T-helper 1 cell treated with Interleukin-12 subunit alpha and Interleukin-12 subunit beta and Interleukin-4 antibody, amounts not matched to agents 30 ng/mL and 1 ng/mL, for 36 hours (primary cell): ENCODE data around the gene ERICH3. TPM values are rescaled to one million over a fixed set of nuclear protein-coding genes. Genes with fewer than 3 reads are reported as not detected.
"Not testable (repeated sequence)": the region's sequence is repeated elsewhere in the genome, so short reads cannot be mapped to it uniquely, and the experiment has no call there.

Experiments used
- intact Hi-C: fragments of 100-400 bp; cut with micrococcal nuclease; formaldehyde crosslinking; loops from one replicate; pipeline ENCODE4 v1.15.1; 2024
- total RNA-seq: library from RNA; stranded (reverse); gene quantifications from 2 replicates; pipeline ENCODE4 v1.2.3, GENCODE V29; 2022

Gene ERICH3
- total RNA-seq, 1 donor from 2014 or later: not detected

DNA sequence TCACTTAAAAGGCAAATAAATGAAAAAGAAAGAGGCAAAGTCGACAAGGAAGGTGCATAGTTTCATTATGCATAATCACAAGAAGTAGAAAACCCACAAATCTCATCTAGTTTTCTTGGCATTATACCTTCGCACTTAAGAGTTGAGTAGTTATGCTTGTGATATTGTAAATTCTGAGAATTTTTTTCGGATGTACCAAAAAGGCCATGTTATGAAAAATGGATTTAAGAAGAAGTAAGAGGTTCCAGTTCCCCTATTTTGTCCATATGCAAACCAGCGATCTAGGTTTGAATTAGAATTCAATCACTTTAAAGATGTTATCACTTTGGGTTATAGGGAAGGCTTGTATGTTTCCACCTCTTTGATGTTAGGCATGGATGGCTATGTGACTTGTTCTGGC is 7.9 kb upstream of the ERICH3 start:
- intact Hi-C loops: no loop called here

DNA sequence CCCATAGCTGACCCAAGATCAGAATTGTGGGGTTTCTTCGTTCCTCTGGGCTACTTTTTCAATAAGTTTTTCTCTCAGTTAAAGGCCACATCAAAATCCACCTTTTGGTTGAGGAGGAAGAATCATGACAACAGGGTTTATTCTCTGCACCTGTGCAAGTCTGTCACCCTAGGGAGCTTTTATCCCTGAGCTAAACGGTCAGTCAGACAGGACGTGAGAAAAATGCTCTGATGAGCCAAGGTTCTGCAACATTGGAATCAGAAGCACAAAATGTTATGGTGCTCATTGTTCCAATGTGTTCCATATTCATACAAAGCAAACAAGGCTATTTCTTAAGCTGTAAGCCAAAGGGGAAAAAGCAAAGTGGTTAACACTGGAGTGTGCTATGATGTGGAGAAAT is 7.4 kb upstream of the ERICH3 start:
- intact Hi-C loops: no loop called here

DNA sequence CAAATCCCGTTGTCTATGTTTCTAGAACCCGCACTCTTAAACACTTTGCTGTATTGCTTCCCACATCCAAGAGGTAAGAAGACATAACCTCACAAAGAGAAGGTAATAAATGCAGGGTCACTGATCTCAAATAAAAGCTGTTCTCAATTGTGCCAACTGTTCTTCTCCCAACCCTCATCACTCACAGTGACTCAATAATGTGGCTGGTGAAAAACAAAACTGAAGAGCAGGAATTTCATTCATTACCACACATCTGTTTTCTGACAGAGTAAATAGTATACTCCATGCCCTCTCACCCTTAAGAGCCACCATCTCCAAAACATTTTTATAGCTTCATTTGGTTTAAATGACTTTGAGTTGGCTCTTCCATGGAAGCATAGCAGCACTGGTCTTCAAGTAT is 6.2 kb upstream of the ERICH3 start:
- intact Hi-C loops: no loop called here

DNA sequence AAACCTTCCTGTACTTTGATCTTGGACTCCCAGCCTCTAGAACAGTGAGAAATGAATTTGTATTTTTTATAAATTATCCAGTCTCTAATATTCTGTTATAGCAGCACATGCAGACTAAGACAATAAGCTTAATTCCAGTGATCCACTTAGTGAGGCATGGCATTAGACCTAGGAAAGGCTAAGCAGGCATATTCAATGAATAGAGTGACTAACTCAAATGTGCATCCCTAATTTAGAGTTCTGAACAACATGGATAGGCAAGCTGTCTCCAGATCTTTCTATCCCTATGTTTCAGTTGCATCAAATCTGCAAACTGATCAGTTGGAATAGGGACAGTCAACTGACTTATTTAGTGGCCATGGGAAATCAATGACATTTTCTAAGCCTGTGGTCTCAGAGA is 4.3 kb upstream of the ERICH3 start:
- intact Hi-C loops: no loop called here

DNA sequence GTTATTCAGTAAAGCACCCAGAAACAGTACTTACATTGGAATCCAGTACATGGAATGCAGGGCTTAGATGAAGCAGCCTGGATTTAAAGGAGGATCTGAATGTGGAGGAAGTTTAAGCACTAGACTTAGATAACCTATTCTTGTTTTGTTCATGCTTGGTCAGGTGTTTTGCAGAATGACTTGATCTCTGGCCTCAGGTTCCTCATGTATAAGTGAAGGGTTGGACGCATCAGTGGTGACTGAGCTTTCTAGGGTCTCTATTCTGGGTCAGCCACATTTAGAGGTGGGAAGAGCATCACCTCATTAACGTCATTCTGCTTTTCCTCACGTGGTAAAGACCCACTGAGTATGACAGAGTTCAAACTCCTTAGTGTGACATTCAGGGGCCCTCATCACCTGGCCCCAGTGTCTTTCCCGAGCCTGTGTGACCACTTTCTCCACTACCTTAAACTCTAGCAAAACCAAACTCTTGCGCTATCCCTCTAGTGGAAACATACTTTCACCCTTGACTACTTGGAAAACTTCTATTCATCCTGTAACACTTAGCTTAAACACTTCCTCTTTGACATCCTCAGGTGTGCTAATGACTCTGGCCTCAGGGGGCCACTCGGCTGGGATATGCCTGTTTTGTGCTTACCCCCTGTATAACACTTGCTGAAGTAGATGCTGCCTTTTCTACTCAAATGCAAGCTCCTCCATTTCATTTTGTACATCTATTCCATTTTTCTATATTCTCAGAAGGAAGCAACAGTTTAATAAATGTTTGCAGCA is 871 bp upstream of the ERICH3 start:
- intact Hi-C loops: no loop called here

DNA sequence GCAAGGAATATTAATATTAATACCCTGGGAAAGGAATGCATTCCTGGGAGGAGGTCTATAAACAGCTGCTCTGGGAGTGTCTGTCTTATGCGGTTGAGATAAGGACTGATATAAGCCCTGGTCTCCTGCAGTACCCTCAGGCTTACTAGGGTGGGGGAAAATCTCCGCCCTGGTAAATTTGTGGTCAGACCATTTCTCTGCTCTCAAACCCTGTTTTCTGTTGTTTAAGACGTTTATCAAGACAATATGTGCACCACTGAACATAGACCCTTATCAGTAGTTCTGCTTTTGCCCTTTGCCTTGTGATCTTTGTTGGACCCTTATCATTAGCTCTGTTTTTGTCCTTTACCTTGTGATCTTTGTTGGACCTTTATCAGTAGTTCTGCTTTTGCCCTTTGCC is 2.7 kb downstream of the ERICH3 start:
- intact Hi-C loops: not testable (repeated sequence)

DNA sequence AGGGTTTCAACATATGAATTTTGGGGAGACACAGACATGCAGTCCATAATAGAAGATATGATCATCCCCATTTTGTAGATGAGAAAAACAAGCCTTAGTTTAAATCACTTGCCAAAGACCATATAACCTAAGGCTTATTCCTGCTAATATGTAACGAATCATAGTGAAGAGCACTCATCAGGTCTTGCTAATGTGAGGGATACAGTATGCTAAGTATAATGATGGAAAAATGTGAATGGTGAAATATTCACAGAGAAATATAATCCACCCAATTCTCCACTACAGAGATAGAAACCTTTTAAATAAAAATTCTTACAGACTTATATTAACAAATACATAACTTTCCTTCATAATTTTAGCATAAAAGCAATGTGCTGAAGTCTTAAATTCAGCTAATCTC is 18.9 kb downstream of the ERICH3 start:
- intact Hi-C loops: loop anchor here (5.0 kb wide), 1 partner anchor 1383 kb away; no protein-coding TSS in a partner anchor

DNA sequence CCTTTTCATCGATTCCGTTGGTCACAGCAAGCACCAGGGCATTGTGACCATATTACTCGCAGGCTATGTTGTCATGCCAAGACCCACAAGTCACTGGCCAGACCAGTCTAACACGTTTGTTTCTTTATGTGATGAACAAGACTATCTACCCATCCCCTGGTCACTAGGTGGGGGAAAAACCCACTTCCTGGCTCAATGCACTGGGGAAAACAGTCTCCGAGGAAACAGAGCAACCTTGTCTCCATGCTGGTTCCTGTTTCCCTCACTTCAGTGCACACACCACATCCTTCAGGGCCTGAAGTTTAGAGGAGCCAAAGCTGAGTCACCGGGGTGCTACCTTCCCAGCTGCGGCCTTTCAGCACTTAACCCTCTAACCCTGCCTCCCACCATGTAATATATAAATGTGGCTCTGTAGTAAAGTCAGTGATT is 20.9 kb downstream of the ERICH3 start:
- intact Hi-C loops: loop anchor here (5.0 kb wide), 1 partner anchor 1385 kb away; no protein-coding TSS in a partner anchor

DNA sequence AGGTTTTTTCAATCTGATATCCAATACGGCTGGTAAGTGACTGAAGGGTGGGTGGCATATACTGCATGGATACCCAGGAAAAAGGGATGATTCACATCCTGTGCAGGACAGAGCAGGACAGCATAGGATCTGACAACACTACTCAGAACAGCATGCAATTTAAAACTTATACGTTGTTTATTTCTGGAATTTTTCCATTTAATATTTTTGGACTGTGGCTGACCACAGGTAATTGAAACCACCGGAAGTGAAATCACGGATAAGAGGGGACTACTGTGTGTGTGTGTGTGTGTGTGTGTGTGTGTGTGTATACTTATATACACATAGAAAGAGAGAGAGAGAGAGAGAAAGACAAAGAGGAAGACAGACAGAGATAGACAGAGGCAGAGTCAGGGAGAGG is 23.0 kb downstream of the ERICH3 start:
- intact Hi-C loops: loop anchor here (5.0 kb wide), 1 partner anchor 1387 kb away; no protein-coding TSS in a partner anchor

DNA sequence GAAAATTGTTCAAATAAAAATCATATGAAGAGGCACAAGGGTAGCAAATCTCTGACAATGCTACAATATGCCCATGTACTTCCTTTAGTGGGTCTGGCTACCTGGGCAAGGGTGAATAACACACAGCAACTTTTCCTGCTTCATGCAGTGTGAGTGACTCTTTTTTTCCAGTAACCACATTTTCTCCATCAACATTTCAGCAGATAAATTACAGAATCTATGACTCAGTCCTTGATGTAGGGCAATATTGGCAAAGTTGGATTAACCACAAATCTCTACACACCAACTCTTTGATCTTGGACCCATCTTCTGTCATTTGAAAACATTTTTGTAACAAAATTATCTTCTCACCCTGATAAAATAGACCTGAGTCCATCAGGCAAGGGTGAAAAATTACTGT is 31.7 kb downstream of the ERICH3 start:
- intact Hi-C loops: no loop called here

DNA sequence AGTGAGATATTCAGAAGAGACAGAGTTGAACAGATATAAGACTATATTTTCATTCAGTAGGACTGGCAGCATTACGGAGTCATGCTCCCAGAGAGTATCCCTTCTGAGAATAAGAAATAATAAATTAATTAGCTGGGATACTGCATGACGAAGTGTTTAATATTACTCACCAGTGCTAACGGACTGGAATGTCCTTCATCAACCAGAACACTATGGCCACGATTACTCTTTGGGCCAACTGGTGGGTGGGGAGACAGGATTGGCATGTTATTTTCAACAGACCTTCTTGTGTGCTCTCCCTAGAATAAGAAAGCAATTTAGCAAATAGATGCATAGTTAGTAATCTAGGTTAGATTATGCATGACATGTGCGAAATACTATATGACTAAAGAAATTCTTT is 32.4 kb downstream of the ERICH3 start:
- intact Hi-C loops: no loop called here

DNA sequence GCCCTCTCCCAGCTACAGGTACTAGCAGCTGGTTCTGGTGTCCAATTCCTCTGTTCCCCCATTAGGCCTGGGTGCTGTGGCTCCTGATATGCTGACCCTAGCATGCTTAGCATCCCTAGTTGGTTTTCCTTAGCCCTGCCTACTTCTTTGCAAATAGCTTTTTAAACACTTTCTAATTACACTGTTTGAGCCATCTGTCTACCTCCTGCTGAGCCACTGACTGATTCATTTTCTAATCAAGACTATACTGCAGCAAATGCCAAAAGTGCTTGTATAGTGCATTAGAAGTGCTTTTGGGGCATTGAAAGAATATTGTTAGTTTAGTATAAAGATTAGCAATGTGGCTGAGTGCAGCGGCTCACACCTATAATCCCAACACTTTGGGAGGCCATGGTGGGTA is 36.3 kb downstream of the ERICH3 start:
- intact Hi-C loops: no loop called here

DNA sequence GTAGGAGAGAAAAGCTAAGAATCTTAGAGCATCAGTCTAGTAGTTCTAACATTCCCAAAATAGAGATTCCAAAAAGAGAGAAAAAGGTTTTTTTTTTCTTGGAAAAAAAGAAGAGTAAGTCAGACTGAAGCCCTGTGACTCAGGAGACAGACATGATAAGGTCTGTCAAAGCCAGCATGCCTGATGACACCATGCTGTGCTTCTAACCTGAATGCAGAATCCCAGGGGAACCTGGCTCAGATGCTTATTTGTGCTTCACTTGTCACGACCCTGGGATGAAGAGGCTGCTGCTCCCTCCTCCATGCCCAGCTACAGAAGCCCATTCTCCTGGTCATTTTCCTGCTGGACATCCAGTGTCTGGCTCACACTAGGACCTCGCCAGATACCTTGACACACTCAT is 44.3 kb downstream of the ERICH3 start:
- intact Hi-C loops: no loop called here

DNA sequence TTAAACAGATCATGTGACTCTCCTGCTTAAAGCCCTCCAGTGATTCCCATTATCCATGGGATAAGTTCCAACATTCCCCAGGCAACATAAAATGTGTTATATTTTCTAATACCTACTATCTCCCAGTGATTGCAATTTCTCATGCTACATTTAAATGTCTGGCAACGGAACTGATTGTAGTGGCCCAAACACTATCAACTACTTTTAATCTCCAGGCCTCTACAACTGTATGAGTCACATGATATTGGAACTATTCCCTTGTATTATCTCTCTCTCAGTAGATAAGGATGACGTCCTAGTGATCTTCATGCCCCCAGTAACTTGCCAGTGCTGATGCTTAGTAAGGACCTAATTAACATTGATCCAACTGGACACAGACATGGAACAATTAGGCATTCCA is 49.9 kb downstream of the ERICH3 start:
- intact Hi-C loops: no loop called here

DNA sequence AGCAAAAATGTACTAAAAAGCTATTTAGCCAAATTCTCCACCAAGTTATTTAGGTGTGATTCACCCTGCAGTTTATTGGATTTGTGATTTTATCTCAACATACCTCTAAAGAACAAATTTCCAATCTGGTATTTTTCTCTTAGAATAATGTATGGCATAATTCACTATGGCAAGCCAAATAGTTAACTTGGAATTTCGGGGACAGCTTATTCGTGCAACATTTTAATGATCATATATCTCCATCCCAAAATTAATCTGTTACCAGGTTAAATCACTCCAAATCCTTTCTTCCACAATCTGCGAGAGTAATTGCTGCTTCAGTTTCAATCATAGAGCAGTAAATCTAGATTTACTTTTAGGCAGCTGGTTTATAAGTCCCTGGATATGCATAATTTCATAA is 53.4 kb downstream of the ERICH3 start:
- intact Hi-C loops: no loop called here

DNA sequence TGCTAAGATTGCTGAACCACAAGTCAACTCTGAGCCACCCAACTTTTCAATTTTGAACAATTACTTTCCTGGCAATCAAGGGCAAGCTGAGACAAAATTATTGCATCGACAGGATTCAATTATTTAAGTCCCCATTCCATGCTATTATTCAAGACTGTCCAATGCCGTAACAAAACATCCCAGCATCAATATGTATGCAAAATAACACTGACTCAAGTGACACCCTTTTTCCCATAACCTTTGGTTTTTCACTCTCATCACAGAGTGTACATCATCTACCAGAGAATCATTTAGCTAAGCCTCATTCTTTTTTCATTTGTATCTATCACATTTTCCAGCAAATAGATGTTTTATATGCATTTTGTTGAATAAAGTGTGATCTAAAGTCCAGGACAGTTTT is 54.6 kb downstream of the ERICH3 start:
- intact Hi-C loops: no loop called here

DNA sequence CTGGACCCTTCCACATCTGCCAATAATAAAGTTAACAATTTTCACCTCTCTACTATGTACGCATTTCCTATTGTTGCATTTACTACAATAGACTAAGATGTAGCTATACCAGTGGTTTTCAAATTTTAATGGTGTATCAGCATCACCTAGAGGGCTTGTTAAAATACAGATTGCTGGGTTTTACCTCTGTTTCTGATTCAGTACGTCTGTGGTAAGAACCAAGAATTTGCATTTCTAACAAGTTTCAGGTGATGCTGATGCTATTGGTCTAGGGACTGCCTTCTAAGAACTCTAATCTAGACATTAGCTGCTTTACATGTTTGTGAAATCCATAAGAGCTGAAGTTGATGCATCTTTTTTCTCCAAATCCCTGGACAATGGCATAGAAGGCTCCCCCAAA is 59.7 kb downstream of the ERICH3 start:
- intact Hi-C loops: no loop called here

DNA sequence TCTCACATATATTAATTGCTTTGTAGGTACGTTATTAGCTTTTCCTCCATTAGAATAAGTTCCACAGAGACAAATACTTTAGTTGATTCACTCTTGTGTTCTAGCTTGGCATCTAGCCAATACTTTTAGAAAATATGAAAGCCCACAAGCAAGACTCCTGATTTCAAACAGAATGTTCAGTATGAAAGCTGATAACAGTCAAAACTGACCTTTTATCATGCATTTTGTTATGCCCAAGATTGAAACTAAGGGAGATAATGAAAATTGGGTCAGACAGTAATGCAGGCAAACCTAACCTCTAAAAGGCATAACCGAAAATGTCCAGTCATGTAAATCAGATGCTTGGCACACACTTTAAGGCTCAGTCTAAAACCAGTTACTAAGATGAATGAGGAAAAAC is 61.7 kb downstream of the ERICH3 start:
- intact Hi-C loops: no loop called here

DNA sequence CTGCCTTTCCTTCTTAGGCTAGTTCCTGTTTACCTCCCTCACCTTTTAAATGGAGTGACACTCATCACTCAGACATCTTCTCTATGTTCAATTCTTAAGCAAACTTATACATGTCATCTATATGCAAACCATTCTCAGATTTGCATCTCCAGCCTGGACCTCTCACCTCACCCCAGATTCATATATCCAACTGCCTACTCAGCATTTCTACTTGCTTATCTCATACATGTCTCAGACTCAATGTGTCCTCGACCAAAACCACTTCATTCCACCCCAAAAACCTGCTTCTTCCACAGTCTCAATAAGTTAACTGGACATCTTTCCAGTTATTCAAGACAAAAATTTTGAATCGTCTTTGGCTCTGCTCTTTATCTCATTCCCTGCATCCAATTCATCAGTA is 62.6 kb downstream of the ERICH3 start:
- intact Hi-C loops: no loop called here

DNA sequence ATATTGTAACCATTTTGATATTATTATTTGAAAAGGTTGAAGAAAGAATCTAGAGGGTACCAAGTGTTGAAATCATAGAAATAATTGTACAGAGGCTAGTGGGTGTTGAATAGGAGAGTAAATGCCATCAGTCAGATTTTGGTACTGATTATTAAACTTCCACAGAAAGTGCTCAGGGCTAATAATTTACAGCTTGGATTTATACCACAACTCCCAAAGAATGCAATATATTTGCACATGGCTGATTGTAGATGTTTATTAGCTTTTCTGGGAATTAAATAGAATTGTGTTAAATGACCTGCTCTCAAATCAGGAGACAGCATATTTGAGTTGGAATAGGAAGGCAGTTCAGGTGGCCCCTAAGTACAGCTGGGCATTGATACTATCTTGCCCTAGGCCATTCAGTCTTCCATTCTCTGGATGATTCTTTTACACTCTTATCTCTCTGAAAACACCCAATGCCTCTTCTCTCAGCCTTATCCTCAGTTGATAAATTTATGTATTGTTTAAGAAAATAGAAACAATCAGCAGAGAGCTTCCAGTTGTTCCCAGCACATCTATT is 63.7 kb downstream of the ERICH3 start:
- intact Hi-C loops: no loop called here

DNA sequence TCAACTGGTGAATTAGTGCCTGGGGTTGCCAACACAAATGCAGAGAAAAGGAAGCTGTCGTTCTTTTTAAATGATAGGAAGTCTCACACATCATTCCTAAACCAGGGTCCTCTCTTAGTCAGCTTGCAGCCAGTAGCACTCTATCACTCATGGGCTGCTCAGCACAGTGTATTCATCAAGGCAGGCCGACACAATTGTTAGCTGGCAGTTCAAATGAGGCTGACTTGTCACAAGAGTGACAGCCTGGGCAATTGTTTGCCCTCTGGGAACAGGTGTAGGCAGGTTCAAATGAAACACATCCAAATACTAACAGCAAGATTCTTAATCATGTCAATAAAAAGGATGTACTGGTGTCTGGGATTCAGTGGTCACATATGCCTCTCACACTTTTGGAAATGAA is 76.9 kb downstream of the ERICH3 start:
- intact Hi-C loops: no loop called here

DNA sequence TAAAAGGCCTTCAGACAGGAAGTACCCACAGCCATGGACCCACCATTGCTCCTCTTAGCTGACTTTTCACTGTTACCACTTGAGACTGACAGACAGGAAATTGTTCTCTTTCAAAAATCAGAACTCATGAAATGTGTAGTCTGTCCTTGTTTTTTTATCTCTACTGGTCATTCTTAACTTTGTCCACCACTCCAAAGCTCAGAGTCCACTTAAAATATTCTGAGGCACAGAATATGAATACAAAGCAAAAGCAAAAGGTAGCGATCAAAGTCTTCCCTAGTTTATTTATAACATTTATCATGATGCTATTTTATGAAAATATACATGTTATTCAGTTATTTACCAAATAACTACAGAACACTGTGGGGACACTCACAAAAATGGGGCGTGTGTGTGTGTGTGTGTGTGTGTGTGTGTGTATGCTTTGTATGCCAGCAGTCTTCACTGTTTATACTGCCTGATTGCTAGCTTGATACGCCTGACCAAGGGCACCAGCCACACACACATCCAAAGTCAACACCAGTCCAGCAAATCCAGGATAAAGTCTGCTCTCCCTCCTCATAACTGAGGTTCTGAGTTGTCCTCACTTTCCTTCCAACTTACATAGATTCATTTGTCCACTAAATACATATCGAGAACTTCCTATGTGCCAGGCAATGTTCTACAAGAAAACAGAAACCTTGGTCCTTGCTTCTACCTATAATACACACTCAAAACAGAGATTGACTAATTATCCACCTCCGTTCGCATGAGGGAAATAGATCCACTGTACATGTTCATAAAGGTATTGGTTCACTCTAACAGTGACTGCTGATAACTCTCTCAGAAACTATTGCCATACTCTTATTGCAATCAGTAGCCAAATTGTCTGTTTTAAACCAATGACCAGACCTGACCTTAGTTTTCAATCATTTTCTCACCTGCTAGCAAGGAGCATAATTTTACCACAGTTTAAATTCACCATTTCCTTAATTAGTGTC is 79.4 kb downstream of the ERICH3 start:
- intact Hi-C loops: no loop called here
